Mesothelial cell of epicardium (in vitro differentiated cells): ENCODE results near the gene ACCSL. TPM values are rescaled to one million over a fixed set of nuclear protein-coding genes. Genes with fewer than 3 reads are reported as not detected.

Experiments used
- DNase-seq, 2 experiments: peaks; one replicate each; pipeline ENCODE4 v3.0.0; 2021; ENCODE audit warnings: low spot score in 2 of 2; ENCODE audit not compliant: unreplicated experiment in 2 of 2
- H3K27ac Mint-ChIP-seq: 2 replicates; pipeline ENCODE4 v1.8.0; 2021; ENCODE audit warnings: mixed read lengths
- H3K27me3 Mint-ChIP-seq: 2 replicates; pipeline ENCODE4 v1.8.0; 2021; ENCODE audit warnings: low read depth, mixed read lengths
- H3K36me3 Mint-ChIP-seq: 2 replicates; pipeline ENCODE4 v1.8.0; 2021; ENCODE audit warnings: mixed read lengths
- H3K4me1 Mint-ChIP-seq: 2 replicates; pipeline ENCODE4 v1.8.0; 2021; ENCODE audit warnings: mixed read lengths
- H3K4me3 Mint-ChIP-seq: 2 replicates; pipeline ENCODE4 v1.8.0; 2021; ENCODE audit warnings: mild to moderate bottlenecking, moderate library complexity, mixed read lengths
- H3K9me3 Mint-ChIP-seq: 2 replicates; pipeline ENCODE4 v1.8.0; 2021; ENCODE audit warnings: mixed read lengths
- CTCF ChIP-seq: fragments of 200-600 bp; sonication (generic); IDR thresholded peaks from one replicate; pipeline ENCODE4 v1.5.0; 2021; ENCODE audit warnings: antibody characterized with exemption; ENCODE audit not compliant: unreplicated experiment
- total RNA-seq: library from RNA; stranded (reverse); gene quantifications from 3 replicates; pipeline ENCODE4 v1.2.1, GENCODE V29; 2021

ACCSL gene
- total RNA-seq, 1 donor from 2014 or later: not detected

- TF ChIP-seq CTCF: no peak
- Mint-ChIP-seq H3K4me3 (no peak overlapping the region), H3K36me3 (no peaks in the 10 kb centered on the region), H3K27ac (no peak overlapping the region), H3K27me3 (peaks cover 54% of the 10 kb centered on the region), H3K4me1 (no peaks in the 10 kb centered on the region), H3K9me3 (peaks cover 5% of the 10 kb centered on the region)
- no peak for DNase-seq
These were observed 1.6 kb upstream of the ACCSL start for GRCh38 chr11:44046182-44046581.

GRCh38 chr11:44047298-44047697 lies 483 bp upstream of the ACCSL start:
- no peak for DNase-seq
- H3K4me1 Mint-ChIP-seq: no peaks in the 10 kb centered on the region
- no peaks in the 10 kb centered on the region for H3K9me3 Mint-ChIP-seq
- no peak for TF ChIP-seq CTCF
- no peaks in the 10 kb centered on the region for H3K36me3 Mint-ChIP-seq
- no peak overlapping the region for H3K4me3 Mint-ChIP-seq
- peaks cover 57% of the 10 kb centered on the region for H3K27me3 Mint-ChIP-seq
- H3K27ac Mint-ChIP-seq: no peak overlapping the region

- H3K4me3 Mint-ChIP-seq: no peak overlapping the region
- no peaks in the 10 kb centered on the region for H3K4me1 Mint-ChIP-seq
- H3K27me3 Mint-ChIP-seq: peaks cover 48% of the 10 kb centered on the region
- DNase-seq: no peak
- H3K9me3 Mint-ChIP-seq: no peaks in the 10 kb centered on the region
- no peak for TF ChIP-seq CTCF
- H3K36me3 Mint-ChIP-seq: no peaks in the 10 kb centered on the region
- no peak overlapping the region for H3K27ac Mint-ChIP-seq
These were observed 2.1 kb downstream of the ACCSL start for GRCh38 chr11:44049832-44050231.

- Mint-ChIP-seq H3K4me1 (no peaks in the 10 kb centered on the region), H3K4me3 (no peak overlapping the region), H3K36me3 (no peaks in the 10 kb centered on the region), H3K27me3 (peaks cover 41% of the 10 kb centered on the region), H3K9me3 (no peaks in the 10 kb centered on the region), H3K27ac (no peak overlapping the region)
- no peak for DNase-seq
- no peak for TF ChIP-seq CTCF
These were observed 3.4 kb downstream of the ACCSL start for GRCh38 chr11:44051171-44051570.

- no peak for TF ChIP-seq CTCF
- no peak overlapping the region for H3K4me3 Mint-ChIP-seq
- H3K36me3 Mint-ChIP-seq: no peaks in the 10 kb centered on the region
- DNase-seq: no peak
- H3K27ac Mint-ChIP-seq: no peak overlapping the region
- peaks cover 21% of the 10 kb centered on the region for H3K27me3 Mint-ChIP-seq
- H3K4me1 Mint-ChIP-seq: no peaks in the 10 kb centered on the region
- no peaks in the 10 kb centered on the region for H3K9me3 Mint-ChIP-seq
These were observed 9.6 kb downstream of the ACCSL start for GRCh38 chr11:44057340-44057739.

- H3K9me3 Mint-ChIP-seq: no peaks in the 10 kb centered on the region
- no peak overlapping the region for H3K4me3 Mint-ChIP-seq
- TF ChIP-seq CTCF: no peak
- H3K27ac Mint-ChIP-seq: no peak overlapping the region
- H3K4me1 Mint-ChIP-seq: no peaks in the 10 kb centered on the region
- DNase-seq: no peak
- H3K27me3 Mint-ChIP-seq: peaks cover 21% of the 10 kb centered on the region
- no peaks in the 10 kb centered on the region for H3K36me3 Mint-ChIP-seq
These were observed 10.5 kb downstream of the ACCSL start for GRCh38 chr11:44058275-44058674.
